Measurements from ENCODE around the gene PRR12. TPM values are rescaled to one million over a fixed set of nuclear protein-coding genes. Genes with fewer than 3 reads are reported as not detected.

The PRR12 gene
- total RNA-seq, 1 experiment from 2014 or later = 2.3 TPM

DNA sequence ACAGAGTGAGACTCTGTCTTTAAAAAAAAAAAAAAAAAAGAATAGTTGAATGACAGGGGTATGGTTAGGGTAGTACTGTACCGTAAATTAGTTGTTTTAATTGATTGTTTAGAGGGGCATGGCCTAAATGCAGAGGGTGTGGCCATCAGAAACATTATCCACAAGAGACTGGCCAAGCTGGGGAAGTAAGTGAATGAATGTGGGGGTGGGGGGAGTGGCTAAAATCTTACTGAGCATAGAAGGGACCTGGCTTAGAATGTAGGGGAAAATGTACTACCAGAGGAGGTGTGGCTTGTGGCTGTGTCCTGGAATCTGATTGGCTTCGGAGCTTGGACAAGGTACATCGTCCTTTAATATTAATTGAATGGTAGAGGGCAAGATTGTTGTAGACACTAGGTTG, 78.5 kb downstream of the PRR12 start:
- in situ Hi-C loops (cut with HindIII; ENCODE audit: low pct_unique_long_range_greater_than_20kb, low sequenced_read_pairs) = no loop called here
- DNase-seq (ENCODE audit: low read depth) = no peak

DNA sequence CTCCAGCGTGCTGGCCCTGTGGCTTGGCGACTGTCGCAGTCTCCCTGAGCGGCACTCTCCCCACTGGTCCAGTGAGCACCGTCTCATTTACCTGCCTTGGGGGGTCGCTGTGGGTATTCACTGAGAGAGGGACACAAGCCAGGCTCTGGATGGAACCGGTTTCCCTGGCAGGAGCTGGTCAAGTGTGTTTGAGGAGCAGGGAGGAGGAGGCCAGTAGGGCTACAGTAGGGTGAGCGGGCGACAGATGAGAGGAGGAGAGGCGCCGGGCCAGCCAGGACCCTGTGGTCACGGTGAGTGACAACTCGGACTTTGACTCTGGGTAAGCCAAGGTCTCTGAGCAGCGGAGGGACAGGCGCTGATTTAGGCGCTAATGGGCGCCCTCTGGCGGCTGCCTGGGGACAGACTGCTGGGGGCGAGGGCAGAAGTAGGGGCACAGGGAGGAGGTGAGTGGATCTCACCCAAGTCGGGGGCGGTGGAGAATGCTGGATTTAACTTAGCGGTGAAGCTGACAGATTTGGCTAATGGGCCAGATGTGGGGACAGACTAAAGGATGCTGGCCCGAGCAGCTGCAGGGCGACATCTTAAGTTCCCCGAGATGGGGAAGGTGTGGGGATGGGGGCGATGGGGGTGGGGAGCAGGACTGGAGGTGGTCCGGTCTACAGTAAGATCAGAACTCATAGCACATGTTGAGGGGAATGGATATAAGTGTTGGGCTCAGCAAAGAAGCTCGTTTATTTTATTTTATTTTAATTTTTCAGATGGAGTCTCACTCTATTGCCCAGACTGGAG, 81.3 kb downstream of the PRR12 start:
- DNase-seq (ENCODE audit: low read depth) = peak; percentile 80
- in situ Hi-C loops (cut with HindIII; ENCODE audit: low pct_unique_long_range_greater_than_20kb, low sequenced_read_pairs) = no loop called here

Other genes with a start within 250 kb of the PRR12 start
- 36.8 and 42.4 TPM in 2 replicates for gene TEAD2, start 228.8 kb upstream of the PRR12 start, total RNA-seq (2014; rRNA removed; shearing (Covaris generic); ENCODE audit: low replicate concordance)
- gene DKKL1, start 227.3 kb upstream of the PRR12 start, total RNA-seq (2014; rRNA removed; shearing (Covaris generic); ENCODE audit: low replicate concordance) = 0.30 TPM in 1 of 2 replicates, not detected in the other
- 0.30 TPM in 1 of 2 replicates, not detected in the other for gene KASH5, start 202.9 kb upstream of the PRR12 start, total RNA-seq (2014; rRNA removed; shearing (Covaris generic); ENCODE audit: low replicate concordance)
- gene PTH2, start 167.7 kb upstream of the PRR12 start, total RNA-seq (2014; rRNA removed; shearing (Covaris generic); ENCODE audit: low replicate concordance) = not detected in 2 replicates
- not detected in 2 replicates for gene GFY, start 165.8 kb upstream of the PRR12 start, total RNA-seq (2014; rRNA removed; shearing (Covaris generic); ENCODE audit: low replicate concordance)
- not detected in 2 replicates for gene SLC17A7, start 149.7 kb upstream of the PRR12 start, total RNA-seq (2014; rRNA removed; shearing (Covaris generic); ENCODE audit: low replicate concordance)
- gene PIH1D1, start 139.4 kb upstream of the PRR12 start, total RNA-seq (2014; rRNA removed; shearing (Covaris generic); ENCODE audit: low replicate concordance) = 142 and 146 TPM in 2 replicates
- gene ALDH16A1, start 138.0 kb upstream of the PRR12 start, total RNA-seq (2014; rRNA removed; shearing (Covaris generic); ENCODE audit: low replicate concordance) = 83.2 and 88.7 TPM in 2 replicates
- 0.35 and 0.71 TPM in 2 replicates for gene FLT3LG, start 117.0 kb upstream of the PRR12 start, total RNA-seq (2014; rRNA removed; shearing (Covaris generic); ENCODE audit: low replicate concordance)
- 2,724 and 3,070 TPM in 2 replicates for gene RPL13A, start 103.6 kb upstream of the PRR12 start, total RNA-seq (2014; rRNA removed; shearing (Covaris generic); ENCODE audit: low replicate concordance)
- 2,936 and 3,126 TPM in 2 replicates for gene RPS11, start 94.7 kb upstream of the PRR12 start, total RNA-seq (2014; rRNA removed; shearing (Covaris generic); ENCODE audit: low replicate concordance)
- gene FCGRT, start 78.5 kb upstream of the PRR12 start, total RNA-seq (2014; rRNA removed; shearing (Covaris generic); ENCODE audit: low replicate concordance) = 75.4 and 121 TPM in 2 replicates
- 0.27 and 0.52 TPM in 2 replicates for gene RCN3, start 63.2 kb upstream of the PRR12 start, total RNA-seq (2014; rRNA removed; shearing (Covaris generic); ENCODE audit: low replicate concordance)
- gene NOSIP, start 10.6 kb upstream of the PRR12 start, total RNA-seq (2014; rRNA removed; shearing (Covaris generic); ENCODE audit: low replicate concordance) = 172 and 190 TPM in 2 replicates
- 9.5 TPM in 1 of 2 replicates, not detected in the other for gene PRRG2, start 9.9 kb upstream of the PRR12 start, total RNA-seq (2014; rRNA removed; shearing (Covaris generic); ENCODE audit: low replicate concordance)
- 140 and 190 TPM in 2 replicates for gene RRAS, start 49.0 kb downstream of the PRR12 start, total RNA-seq (2014; rRNA removed; shearing (Covaris generic); ENCODE audit: low replicate concordance)
- 18.5 and 28.2 TPM in 2 replicates for gene SCAF1, start 51.0 kb downstream of the PRR12 start, total RNA-seq (2014; rRNA removed; shearing (Covaris generic); ENCODE audit: low replicate concordance)
- 116 and 227 TPM in 2 replicates for gene IRF3, start 74.7 kb downstream of the PRR12 start, total RNA-seq (2014; rRNA removed; shearing (Covaris generic); ENCODE audit: low replicate concordance)
- gene BCL2L12, start 74.8 kb downstream of the PRR12 start, total RNA-seq (2014; rRNA removed; shearing (Covaris generic); ENCODE audit: low replicate concordance) = 3.0 TPM in 1 of 2 replicates, not detected in the other
- gene PRMT1, start 86.1 kb downstream of the PRR12 start, total RNA-seq (2014; rRNA removed; shearing (Covaris generic); ENCODE audit: low replicate concordance) = 432 and 563 TPM in 2 replicates
- gene ADM5, start 98.4 kb downstream of the PRR12 start, total RNA-seq (2014; rRNA removed; shearing (Covaris generic); ENCODE audit: low replicate concordance) = 1.1 and 3.2 TPM in 2 replicates
- gene CPT1C, start 99.9 kb downstream of the PRR12 start, total RNA-seq (2014; rRNA removed; shearing (Covaris generic); ENCODE audit: low replicate concordance) = 21.2 and 26.7 TPM in 2 replicates
- not detected in 2 replicates for gene TSKS, start 172.1 kb downstream of the PRR12 start, total RNA-seq (2014; rRNA removed; shearing (Covaris generic); ENCODE audit: low replicate concordance)
- 290 and 317 TPM in 2 replicates for gene AP2A1, start 175.8 kb downstream of the PRR12 start, total RNA-seq (2014; rRNA removed; shearing (Covaris generic); ENCODE audit: low replicate concordance)
- gene FUZ, start 222.1 kb downstream of the PRR12 start, total RNA-seq (2014; rRNA removed; shearing (Covaris generic); ENCODE audit: low replicate concordance) = 50.1 and 84.7 TPM in 2 replicates
- 27.0 and 34.7 TPM in 2 replicates for gene MED25, start 227.1 kb downstream of the PRR12 start, total RNA-seq (2014; rRNA removed; shearing (Covaris generic); ENCODE audit: low replicate concordance)

Data from Caki2 (cell line).